Measurements from ENCODE around the gene EPHB2. TPM values are rescaled to one million over a fixed set of nuclear protein-coding genes. Genes with fewer than 3 reads are reported as not detected.
A peak's percentile ranks its signal among the peaks of the same experiment; 100 is the strongest.

Gene EPHB2
- total RNA-seq, 4 donors from 2014 or later = 7.2 to 12.6 (median 9.1) TPM

DNA sequence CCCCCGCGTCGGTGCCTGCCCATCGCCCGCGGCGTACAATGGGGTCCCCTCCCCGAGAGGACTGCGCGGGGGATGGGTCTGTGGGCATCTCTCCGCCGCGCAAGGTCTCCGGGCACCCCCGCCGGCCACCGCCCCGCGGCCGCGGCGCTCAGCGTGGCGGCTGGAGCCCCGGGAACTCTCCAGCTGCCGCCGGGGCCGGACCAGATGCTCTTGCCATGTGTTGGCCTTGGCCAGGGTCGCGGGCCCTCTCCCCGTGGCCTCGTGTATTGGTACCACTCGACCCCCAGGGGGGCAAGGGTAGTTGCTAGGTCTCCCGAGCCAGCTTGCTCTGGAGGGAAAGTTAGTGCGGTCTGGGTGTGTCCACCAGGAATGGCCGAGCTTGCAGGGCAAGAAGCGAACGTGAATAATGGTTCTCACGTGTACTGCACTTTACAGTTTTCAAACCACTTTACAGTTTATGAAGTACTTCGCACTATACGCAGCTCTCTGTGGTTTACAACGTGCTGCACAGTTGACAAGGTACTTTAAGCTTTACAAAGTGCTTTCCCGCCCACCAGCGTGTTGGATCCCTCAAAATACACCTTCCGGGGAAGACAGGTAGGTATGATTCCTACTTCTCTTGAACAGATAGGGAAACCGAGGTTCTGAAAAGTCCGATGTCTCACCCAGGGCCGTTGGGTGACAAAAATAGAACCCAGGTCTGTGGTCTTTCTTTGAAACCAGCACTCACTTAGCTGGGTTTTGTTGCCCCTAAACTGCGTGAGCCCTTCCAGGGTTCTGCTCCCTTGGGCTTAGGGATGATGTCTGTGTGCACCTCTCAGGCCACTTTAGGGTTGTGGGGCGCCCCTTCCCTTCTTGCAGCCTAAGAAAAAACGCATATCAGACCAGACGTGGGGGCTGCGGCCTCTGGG lies 1.2 kb downstream of the EPHB2 start:
- peak overlapping the region in 3 of 4 donors; percentile 26 to 68 (median 58) for H3K27ac ChIP-seq
- 19 to 39% methylated on average over 20 to 45 of the region's 53 CpGs for WGBS, 2 donors
- H3K27me3 ChIP-seq = peaks cover 0 to 7% of the 10 kb centered on the region in 2 donors

DNA sequence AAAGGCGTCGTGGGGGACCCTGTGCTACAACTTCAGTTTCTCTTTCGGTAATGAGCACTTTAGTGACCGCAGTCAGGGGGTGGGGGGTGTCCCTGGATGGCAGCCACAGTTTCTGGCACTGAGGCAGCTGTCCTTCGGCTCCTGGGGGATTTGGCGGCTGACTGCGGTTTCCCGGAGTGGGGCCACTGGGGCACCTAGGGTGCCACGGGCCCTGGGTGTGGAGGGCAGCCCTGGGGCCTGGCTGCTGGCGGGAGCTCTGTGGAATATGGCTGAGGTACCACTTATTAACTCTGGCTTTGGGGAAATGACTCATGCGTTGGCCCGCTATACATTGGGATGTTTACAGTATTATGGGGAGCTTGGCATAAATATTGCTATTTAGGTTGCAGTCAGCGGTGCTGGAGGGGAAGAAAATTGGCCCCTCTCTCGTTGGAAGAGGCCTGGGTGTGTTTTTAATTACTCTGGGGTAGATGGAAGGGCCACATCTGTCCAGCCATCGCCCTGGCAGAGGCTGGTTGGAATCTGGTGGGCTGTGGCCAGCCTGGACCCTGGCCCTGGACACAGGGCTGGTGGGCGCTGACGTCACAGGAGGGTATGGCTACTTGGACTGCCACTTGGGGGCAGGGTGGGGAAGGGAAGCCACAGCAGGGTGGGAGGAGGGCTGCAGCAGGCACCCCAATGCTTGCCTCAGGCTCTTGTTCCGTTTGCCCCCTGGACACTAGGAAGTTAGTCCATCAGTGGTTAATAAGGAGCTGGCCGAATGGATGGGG lies 2.0 kb downstream of the EPHB2 start:
- TF ChIP-seq, protein P1, sequence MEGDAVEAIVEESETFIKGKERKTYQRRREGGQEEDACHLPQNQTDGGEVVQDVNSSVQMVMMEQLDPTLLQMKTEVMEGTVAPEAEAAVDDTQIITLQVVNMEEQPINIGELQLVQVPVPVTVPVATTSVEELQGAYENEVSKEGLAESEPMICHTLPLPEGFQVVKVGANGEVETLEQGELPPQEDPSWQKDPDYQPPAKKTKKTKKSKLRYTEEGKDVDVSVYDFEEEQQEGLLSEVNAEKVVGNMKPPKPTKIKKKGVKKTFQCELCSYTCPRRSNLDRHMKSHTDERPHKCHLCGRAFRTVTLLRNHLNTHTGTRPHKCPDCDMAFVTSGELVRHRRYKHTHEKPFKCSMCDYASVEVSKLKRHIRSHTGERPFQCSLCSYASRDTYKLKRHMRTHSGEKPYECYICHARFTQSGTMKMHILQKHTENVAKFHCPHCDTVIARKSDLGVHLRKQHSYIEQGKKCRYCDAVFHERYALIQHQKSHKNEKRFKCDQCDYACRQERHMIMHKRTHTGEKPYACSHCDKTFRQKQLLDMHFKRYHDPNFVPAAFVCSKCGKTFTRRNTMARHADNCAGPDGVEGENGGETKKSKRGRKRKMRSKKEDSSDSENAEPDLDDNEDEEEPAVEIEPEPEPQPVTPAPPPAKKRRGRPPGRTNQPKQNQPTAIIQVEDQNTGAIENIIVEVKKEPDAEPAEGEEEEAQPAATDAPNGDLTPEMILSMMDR (IDR thresholded peaks at IDR 0.05) = no peak
- TF ChIP-seq POLR2A (IDR thresholded peaks at IDR 0.05) = no peak
- TF ChIP-seq EP300 (IDR thresholded peaks at IDR 0.05) = no peak

More for the DNA sequence above, 1.2 kb downstream of the EPHB2 start:
- no peaks in the 10 kb centered on the region for H3K36me3 ChIP-seq
- DNase-seq (ENCODE audit: low spot score in 2 of 2) = no peak
- TF ChIP-seq, protein P1 (IDR thresholded peaks at IDR 0.05) = no peak
- no peak for TF ChIP-seq POLR2A (IDR thresholded peaks at IDR 0.05)
- no peak for TF ChIP-seq EP300 (IDR thresholded peaks at IDR 0.05)
- peaks cover 0 to 35% (median 13%) of the 10 kb centered on the region in 4 donors for H3K4me1 ChIP-seq
- no peaks in the 10 kb centered on the region for H3K9me3 ChIP-seq
- H3K4me3 ChIP-seq = peak overlapping the region; percentile 33 to 59 (median 44)

DNA sequence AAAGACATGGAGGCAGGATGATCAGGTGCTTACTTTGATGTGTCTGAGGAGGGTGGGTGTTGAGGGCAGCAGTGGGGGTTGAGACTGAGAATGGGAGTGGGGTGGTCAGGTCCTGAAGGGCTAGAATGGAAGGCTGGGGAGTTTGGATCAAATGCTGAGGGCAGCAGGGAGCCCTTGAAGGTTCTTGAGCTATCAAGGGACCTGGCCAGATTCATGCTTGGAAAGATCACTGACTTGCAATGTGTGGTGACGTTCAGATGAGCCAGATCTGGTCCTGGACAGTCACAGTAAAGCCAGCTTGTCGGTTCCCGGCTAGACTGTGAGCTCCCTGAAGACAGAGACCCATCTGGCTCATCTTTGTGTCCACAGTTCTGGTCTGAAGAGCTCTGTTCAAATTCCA lies 3.8 kb downstream of the EPHB2 start:
- WGBS, 2 donors = 77 to 84% methylated on average over 3 of the region's 3 CpGs
- H3K27me3 ChIP-seq = peaks cover 0 to 7% of the 10 kb centered on the region in 2 donors

More for the DNA sequence above, 2.0 kb downstream of the EPHB2 start:
- no peaks in the 10 kb centered on the region for H3K9me3 ChIP-seq
- H3K27me3 ChIP-seq = peaks cover 0 to 7% of the 10 kb centered on the region in 2 donors
- H3K4me1 ChIP-seq = peaks cover 0 to 41% (median 13%) of the 10 kb centered on the region in 4 donors
- H3K4me3 ChIP-seq = peak overlapping the region; percentile 1 to 59 (median 26)
- H3K27ac ChIP-seq = peak overlapping the region in 3 of 4 donors; percentile 6 to 68 (median 22)
- no peaks in the 10 kb centered on the region for H3K36me3 ChIP-seq
- WGBS, 2 donors = 46 to 54% methylated on average over 18 to 19 of the region's 19 CpGs
- DNase-seq (ENCODE audit: low spot score in 2 of 2) = no peak

DNA sequence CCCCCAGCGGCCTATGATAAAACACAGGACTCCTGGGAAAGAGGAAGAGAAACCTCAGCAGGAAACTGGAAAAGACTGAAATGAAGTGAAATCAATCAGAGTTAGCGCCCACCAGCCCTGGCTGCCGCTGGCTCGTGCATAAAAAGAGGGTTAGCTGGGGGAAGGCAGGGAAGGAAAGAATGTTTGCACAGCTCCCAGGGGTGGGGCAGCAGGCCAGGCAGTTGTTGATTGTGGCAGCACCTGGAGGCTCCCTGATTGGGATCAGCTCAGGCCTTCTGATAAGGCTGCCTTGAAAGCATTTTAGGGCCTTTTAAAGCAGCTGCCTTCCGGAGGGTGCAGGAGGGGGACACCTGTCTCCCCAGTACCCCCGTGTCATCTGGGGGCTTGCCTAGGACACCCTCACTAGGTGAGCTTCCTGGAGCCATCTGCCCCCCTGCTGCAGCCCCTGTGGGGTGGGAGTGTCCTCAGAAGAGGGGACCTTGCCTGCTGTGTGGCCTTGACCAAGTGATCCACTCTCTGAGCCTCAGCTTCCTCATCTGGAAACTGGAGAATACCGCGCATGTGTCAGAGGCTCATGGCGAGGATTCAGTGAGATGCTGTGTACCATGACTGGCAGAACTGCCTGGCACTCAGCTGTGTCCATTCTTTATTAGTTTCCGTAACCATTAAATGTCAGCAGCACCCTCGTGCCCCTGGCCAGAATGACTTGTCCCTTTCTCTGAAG lies 6.6 kb downstream of the EPHB2 start:
- 59 to 68% methylated on average over 10 to 11 of the region's 11 CpGs for WGBS, 2 donors
- H3K27me3 ChIP-seq = no peaks in the 10 kb centered on the region
- H3K4me3 ChIP-seq = no peak overlapping the region
- no peaks in the 10 kb centered on the region for H3K9me3 ChIP-seq
- DNase-seq (ENCODE audit: low spot score in 2 of 2) = no peak
- TF ChIP-seq, protein P1 (IDR thresholded peaks at IDR 0.05) = no peak
- TF ChIP-seq EP300 (IDR thresholded peaks at IDR 0.05) (no peak), POLR2A (IDR thresholded peaks at IDR 0.05) (no peak)
- H3K36me3 ChIP-seq = no peaks in the 10 kb centered on the region
- H3K4me1 ChIP-seq = peaks cover 0 to 21% (median 4%) of the 10 kb centered on the region in 4 donors
- no peak overlapping the region for H3K27ac ChIP-seq

More for the DNA sequence above, 3.8 kb downstream of the EPHB2 start:
- Histone ChIP-seq H3K4me1 (peaks cover 0 to 41% (median 11%) of the 10 kb centered on the region in 4 donors), H3K27ac (no peak overlapping the region), H3K4me3 (no peak overlapping the region), H3K36me3 (no peaks in the 10 kb centered on the region), H3K9me3 (no peaks in the 10 kb centered on the region)
- no peak for DNase-seq (ENCODE audit: low spot score in 2 of 2)
- TF ChIP-seq EP300 (IDR thresholded peaks at IDR 0.05) (no peak), POLR2A (IDR thresholded peaks at IDR 0.05) (no peak)
- TF ChIP-seq, protein P1 (IDR thresholded peaks at IDR 0.05) = no peak
